KMS-11 (cell line): ENCODE data around the gene ETNK2.
"Not testable (repeated sequence)": the region's sequence is repeated elsewhere in the genome, so short reads cannot be mapped to it uniquely, and the experiment has no call there.

Source experiments
- H2AFZ ChIP-seq: fragments of 200-600 bp; sonication (generic); 2 replicates; pipeline ENCODE4 v1.6.1; 2016; ENCODE audit warnings: antibody characterized with exemption, mixed run types, low read depth
- H3K27ac ChIP-seq: fragments of 200-600 bp; sonication (generic); 2 replicates; pipeline ENCODE4 v1.6.1; 2016; ENCODE audit warnings: mild to moderate bottlenecking, mixed run types
- H3K27me3 ChIP-seq: fragments of 200-600 bp; sonication (generic); 2 replicates; pipeline ENCODE4 v1.6.1; 2017; ENCODE audit warnings: mild to moderate bottlenecking, low read depth, mixed run types, moderate library complexity; ENCODE audit not compliant: insufficient read depth
- H3K36me3 ChIP-seq: fragments of 200-600 bp; sonication (generic); 2 replicates; pipeline ENCODE4 v1.6.1; 2017; ENCODE audit warnings: mild to moderate bottlenecking, mixed run types; ENCODE audit not compliant: insufficient read depth
- H3K4me1 ChIP-seq: fragments of 200-600 bp; sonication (generic); 2 replicates; pipeline ENCODE4 v1.6.1; 2016; ENCODE audit warnings: mild to moderate bottlenecking, low read depth, mixed run types; ENCODE audit not compliant: poor library complexity, severe bottlenecking
- H3K4me2 ChIP-seq: fragments of 200-600 bp; sonication (generic); 2 replicates; pipeline ENCODE4 v1.7.0; 2016; ENCODE audit warnings: mild to moderate bottlenecking, mixed run types
- H3K4me3 ChIP-seq: fragments of 200-600 bp; sonication (generic); IDR thresholded peaks from 2 replicates; pipeline ENCODE4 v1.6.1; 2017; ENCODE audit warnings: low read depth, low read length, mixed read lengths; ENCODE audit not compliant: insufficient read depth
- H3K79me2 ChIP-seq: fragments of 200-600 bp; sonication (generic); 2 replicates; pipeline ENCODE4 v1.6.1; 2016; ENCODE audit warnings: low read depth, mixed run types; ENCODE audit not compliant: insufficient read depth
- H3K9ac ChIP-seq: fragments of 200-600 bp; sonication (generic); 2 replicates; pipeline ENCODE4 v1.6.1; 2016; ENCODE audit warnings: mild to moderate bottlenecking, mixed run types
- H4K20me1 ChIP-seq: fragments of 200-600 bp; sonication (generic); 2 replicates; pipeline ENCODE4 v1.6.1; 2016; ENCODE audit warnings: mild to moderate bottlenecking, mixed run types; ENCODE audit not compliant: insufficient read depth
- CTCF ChIP-seq: fragments of 200-600 bp; sonication (generic); conservative IDR thresholded peaks from 2 replicates; pipeline ENCODE4 v1.6.1; 2017; ENCODE audit warnings: low read depth, mild to moderate bottlenecking, antibody characterized with exemption, low read length, moderate library complexity, mixed read lengths

ETNK2 gene

GRCh38 chr1:204093421-204093717 lies 58.5 kb downstream of the ETNK2 start:
- Histone ChIP-seq H3K36me3 (no peaks in the 10 kb centered on the region), H3K9ac (no peak overlapping the region), H3K4me3 (no peak overlapping the region), H3K4me2 (no peak overlapping the region), H2AFZ (no peak overlapping the region), H4K20me1 (no peaks in the 10 kb centered on the region), H3K27me3 (no peaks in the 10 kb centered on the region), H3K27ac (no peak overlapping the region), H3K79me2 (no peaks in the 10 kb centered on the region), H3K4me1 (peaks cover 8% of the 10 kb centered on the region)
- TF ChIP-seq CTCF: no peak

- no peaks in the 10 kb centered on the region for H4K20me1 ChIP-seq
- no peak overlapping the region for H2AFZ ChIP-seq
- no peak overlapping the region for H3K27ac ChIP-seq
- H3K36me3 ChIP-seq: no peaks in the 10 kb centered on the region
- no peaks in the 10 kb centered on the region for H3K79me2 ChIP-seq
- H3K4me1 ChIP-seq: peaks cover 8% of the 10 kb centered on the region
- no peak overlapping the region for H3K9ac ChIP-seq
- no peak for TF ChIP-seq CTCF
- H3K4me3 ChIP-seq: no peak overlapping the region
- no peaks in the 10 kb centered on the region for H3K27me3 ChIP-seq
- no peak overlapping the region for H3K4me2 ChIP-seq
These were observed 59.0 kb downstream of the ETNK2 start for GRCh38 chr1:204092632-204093420.

- H3K4me1 ChIP-seq: peaks cover 8% of the 10 kb centered on the region
These were observed 60.0 kb downstream of the ETNK2 start for GRCh38 chr1:204091787-204092312.

GRCh38 chr1:204091066-204091465 lies 60.8 kb downstream of the ETNK2 start:
- Histone ChIP-seq H4K20me1 (no peaks in the 10 kb centered on the region), H3K4me2 (no peak overlapping the region), H3K27ac (no peak overlapping the region), H3K4me1 (peaks cover 8% of the 10 kb centered on the region), H3K4me3 (no peak overlapping the region), H3K36me3 (no peaks in the 10 kb centered on the region), H3K9ac (no peak overlapping the region), H3K79me2 (no peaks in the 10 kb centered on the region), H3K27me3 (no peaks in the 10 kb centered on the region), H2AFZ (no peak overlapping the region)
- no peak for TF ChIP-seq CTCF

More at GRCh38 chr1:204091787-204092312, 60.0 kb downstream of the ETNK2 start:
- no peak overlapping the region for H3K4me3 ChIP-seq
- no peak overlapping the region for H3K27ac ChIP-seq
- no peak overlapping the region for H2AFZ ChIP-seq
- no peak for TF ChIP-seq CTCF
- no peak overlapping the region for H3K9ac ChIP-seq
- H3K27me3 ChIP-seq: no peaks in the 10 kb centered on the region
- no peaks in the 10 kb centered on the region for H4K20me1 ChIP-seq
- no peak overlapping the region for H3K4me2 ChIP-seq
- no peaks in the 10 kb centered on the region for H3K79me2 ChIP-seq
- no peaks in the 10 kb centered on the region for H3K36me3 ChIP-seq

- H3K4me1 ChIP-seq, H4K20me1 ChIP-seq, H3K27me3 ChIP-seq: not testable (repeated sequence)
These were observed 61.7 kb downstream of the ETNK2 start for GRCh38 chr1:204090132-204090531.

More at GRCh38 chr1:204090132-204090531, 61.7 kb downstream of the ETNK2 start:
- not testable (repeated sequence) for H2AFZ ChIP-seq, H3K9ac ChIP-seq, H3K4me2 ChIP-seq, H3K27ac ChIP-seq, H3K4me3 ChIP-seq, H3K36me3 ChIP-seq, H3K79me2 ChIP-seq
